AG04449 (cell line): Measurements from ENCODE around the gene PAX5.

ENCODE experiments used
- CTCF ChIA-PET: fragments of 350-600 bp; formaldehyde crosslinking; extraction: SDS; loops from one replicate; lab custom pipeline; 2021; ENCODE audit warnings: antibody characterized with exemption; lab: Yijun Ruan, JAX
- POLR2A ChIA-PET: fragments of 400-600, 350-600 bp; formaldehyde crosslinking; extraction: SDS; loops from one replicate; lab custom pipeline; 2020; ENCODE audit warnings: antibody characterized with exemption, inconsistent platforms; lab: Yijun Ruan, JAX
- DNase-seq: peaks from one replicate; pipeline ENCODE4 v3.0.0-alpha.2; 2010; ENCODE audit warnings: low read depth, low spot score
- H3K4me3 ChIP-seq: 2 replicates; pipeline ENCODE4 v1.5.1; 2011; ENCODE audit warnings: low read depth, mild to moderate bottlenecking, control low read depth, low read length
- CTCF ChIP-seq: IDR thresholded peaks from one replicate; pipeline ENCODE4 v1.5.1; 2011; ENCODE audit warnings: mild to moderate bottlenecking, moderate library complexity, low read length, control low read depth, inconsistent platforms; ENCODE audit not compliant: insufficient read depth; ENCODE audit errors: missing control alignments

The PAX5 gene

DNA sequence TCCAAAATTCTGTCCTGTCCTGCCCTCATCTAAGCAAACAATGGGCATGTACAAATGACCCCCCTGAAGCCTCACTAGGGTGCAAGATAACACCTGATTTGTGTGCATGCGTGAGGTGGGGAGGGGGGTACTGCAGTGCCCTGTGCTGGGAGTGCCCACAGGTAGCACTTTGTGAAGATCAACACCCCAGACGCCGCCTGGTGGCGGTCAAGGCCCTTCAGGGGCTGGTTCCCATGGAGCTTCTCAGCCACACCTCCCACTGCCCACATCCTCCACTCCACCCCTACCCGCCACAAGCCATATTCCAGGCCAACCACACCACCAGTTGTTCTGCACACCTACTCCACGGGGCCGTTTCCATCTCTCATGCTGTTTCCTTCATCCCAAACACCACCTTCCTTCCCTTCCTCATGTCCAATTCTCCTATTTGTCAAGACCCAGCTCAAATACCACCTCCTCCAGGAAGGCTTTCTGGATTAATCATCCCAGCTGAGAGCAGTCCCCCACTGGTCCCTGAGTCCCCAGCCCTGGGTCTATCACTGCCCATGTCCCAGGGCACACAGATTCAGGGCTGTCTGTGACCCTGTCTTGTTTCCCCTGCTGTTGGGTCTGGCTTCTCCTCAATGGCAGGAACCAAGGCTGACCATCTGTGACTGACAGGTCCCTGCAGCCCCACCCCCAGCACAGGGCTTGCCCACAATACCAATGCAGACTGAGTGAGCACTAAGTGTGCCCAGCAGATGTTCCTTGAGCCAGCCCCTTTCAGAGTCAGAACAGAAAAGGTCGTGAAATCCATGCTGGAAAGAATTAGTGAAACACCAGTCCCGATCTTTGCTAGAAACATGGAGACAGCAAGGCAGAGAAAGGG is 178.4 kb downstream of the PAX5 start:
- CTCF ChIA-PET: no interaction called here
- TF ChIP-seq CTCF: no peak
- no peak for DNase-seq
- H3K4me3 ChIP-seq: no peak overlapping the region
- POLR2A ChIA-PET: no interaction called here

DNA sequence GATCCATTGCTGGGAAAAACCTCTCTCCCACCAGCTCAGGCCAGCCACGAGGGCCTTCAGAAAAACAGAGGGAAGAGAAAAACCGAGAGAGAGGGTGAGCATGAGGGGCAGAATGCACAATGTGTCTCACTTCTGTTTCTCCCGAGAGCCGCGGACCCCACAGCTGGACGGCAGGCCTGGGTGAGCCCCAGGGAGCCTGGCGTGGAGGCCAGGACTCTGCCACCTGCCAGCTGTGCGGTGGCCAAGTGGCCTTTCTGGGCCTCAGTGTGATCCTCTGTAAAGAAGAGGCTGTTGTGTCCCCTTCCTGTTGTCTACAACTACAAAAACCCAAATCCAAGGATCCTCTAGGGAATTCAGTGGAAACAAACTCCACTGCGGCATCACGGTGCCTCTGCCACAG is 179.3 kb downstream of the PAX5 start:
- no peak overlapping the region for H3K4me3 ChIP-seq
- DNase-seq: no peak
- TF ChIP-seq CTCF: no peak
- CTCF ChIA-PET: interaction anchor here (0.6 to 2.0 kb wide), 3 partner anchors 9 to 448 kb away, joined by 3 to 13 read pairs (median 3); no protein-coding TSS in a partner anchor
- POLR2A ChIA-PET: no interaction called here

GRCh38 chr9:36854034-36854433 is 180.0 kb downstream of the PAX5 start:
- no peak for TF ChIP-seq CTCF
- POLR2A ChIA-PET: no interaction called here

DNA sequence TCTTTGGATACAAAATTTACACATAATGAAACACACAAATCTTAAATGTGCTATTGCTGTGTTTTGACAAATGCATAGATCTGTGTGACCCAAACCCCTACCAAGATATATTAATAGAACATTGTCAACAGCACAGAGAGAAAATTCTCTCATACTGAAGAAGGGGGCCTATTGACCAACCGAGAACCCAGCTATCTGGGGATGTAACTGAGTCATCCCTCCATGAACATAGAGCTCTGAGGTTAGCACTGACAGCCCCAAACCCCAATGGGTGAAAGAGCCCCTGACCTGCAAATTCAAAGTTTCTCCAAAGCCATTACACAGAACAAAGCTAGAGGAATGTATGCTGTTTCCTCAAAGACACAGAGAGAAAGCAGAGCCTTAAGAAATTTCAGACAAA is 180.8 kb downstream of the PAX5 start:
- no peak overlapping the region for H3K4me3 ChIP-seq
- ChIA-PET POLR2A (no interaction called here), CTCF (interaction anchor here (1.4 to 2.0 kb wide), 2 partner anchors 20 to 446 kb away, joined by 3 to 13 read pairs; no protein-coding TSS in a partner anchor)
- TF ChIP-seq CTCF: no peak
- DNase-seq: no peak

More at GRCh38 chr9:36854034-36854433, 180.0 kb downstream of the PAX5 start:
- CTCF ChIA-PET: interaction anchor here (0.6 to 2.0 kb wide), 3 partner anchors 10 to 447 kb away, joined by 3 to 13 read pairs (median 3); no protein-coding TSS in a partner anchor
- H3K4me3 ChIP-seq: no peak overlapping the region
- no peak for DNase-seq

DNA sequence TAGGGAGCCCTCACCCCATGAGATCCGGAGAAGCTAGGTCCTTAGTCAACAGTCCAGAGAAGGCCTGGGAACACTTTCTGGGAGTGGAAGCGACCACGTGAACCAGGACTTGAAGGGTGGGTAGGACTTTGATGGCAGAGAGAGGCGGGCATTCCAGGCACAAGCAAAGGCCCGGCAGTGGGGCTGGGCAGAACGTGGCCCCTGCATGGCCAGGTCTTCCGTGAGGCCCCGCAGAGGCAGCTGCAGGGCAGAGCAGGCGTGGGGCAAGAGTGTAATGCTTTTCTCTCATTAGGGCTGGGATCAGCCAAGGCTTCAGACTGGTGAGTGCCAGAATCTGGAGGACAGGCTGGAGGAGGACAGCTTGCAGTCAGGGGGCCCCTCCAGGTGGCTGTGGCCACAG is 184.1 kb downstream of the PAX5 start:
- TF ChIP-seq CTCF: no peak
- H3K4me3 ChIP-seq: no peak overlapping the region
- no peak for DNase-seq
- ChIA-PET POLR2A (no interaction called here), CTCF (interaction anchor here (1.0 kb wide), 1 partner anchor 23 kb away, joined by 3 read pairs; no protein-coding TSS in a partner anchor)

GRCh38 chr9:36848946-36849345 is 185.1 kb downstream of the PAX5 start:
- POLR2A ChIA-PET: no interaction called here
- TF ChIP-seq CTCF: no peak
- CTCF ChIA-PET: interaction anchor here (0.6 to 1.6 kb wide), 2 partner anchors 12 to 14 kb away, joined by 3 read pairs; no protein-coding TSS in a partner anchor

More at GRCh38 chr9:36848946-36849345, 185.1 kb downstream of the PAX5 start:
- no peak overlapping the region for H3K4me3 ChIP-seq
- no peak for DNase-seq
